Measurements from ENCODE around the gene GTPBP4. TPM values are rescaled to one million over a fixed set of nuclear protein-coding genes. Genes with fewer than 3 reads are reported as not detected.

GTPBP4 gene
- total RNA-seq, 1 experiment from 2014 or later = 97.4 TPM

- POLR2A ChIA-PET = no interaction called here
These were observed 18.3 kb downstream of the GTPBP4 start for GRCh38 chr10:1006573-1006972.

More at GRCh38 chr10:1006573-1006972, 18.3 kb downstream of the GTPBP4 start:
- Mint-ChIP-seq H3K27me3 (ENCODE audit: low read depth) (no peaks in the 10 kb centered on the region), H3K27ac (no peak overlapping the region), H3K4me1 (no peaks in the 10 kb centered on the region), H3K4me3 (no peak overlapping the region), H3K36me3 (peaks cover 87% of the 10 kb centered on the region), H3K9me3 (no peaks in the 10 kb centered on the region)
- no peak for ATAC-seq
- CTCF ChIA-PET = no interaction called here
- no peak for DNase-seq (ENCODE audit: low spot score)
- TF ChIP-seq ATF3 (CRISPR knock-in tag; conservative IDR thresholded peaks at IDR 0.05) (no peak), ZNF121 (CRISPR knock-in tag; IDR thresholded peaks at IDR 0.05) (no peak), TP53 (CRISPR knock-in tag; IDR thresholded peaks at IDR 0.05) (no peak), CBFB (CRISPR knock-in tag; IDR thresholded peaks at IDR 0.05; ENCODE audit: low read depth) (no peak), ZNF512 (CRISPR knock-in tag; IDR thresholded peaks at IDR 0.05; ENCODE audit: borderline replicate concordance) (no peak), OVOL2 (CRISPR knock-in tag; IDR thresholded peaks at IDR 0.05; ENCODE audit: borderline replicate concordance) (no peak), ZNF532 (CRISPR knock-in tag; IDR thresholded peaks at IDR 0.05; ENCODE audit: borderline replicate concordance) (no peak), ZBTB43 (CRISPR knock-in tag; IDR thresholded peaks at IDR 0.05) (no peak), SMAD4 (CRISPR knock-in tag; IDR thresholded peaks at IDR 0.05) (no peak), SMAD3 (CRISPR knock-in tag; IDR thresholded peaks at IDR 0.05; ENCODE audit: borderline replicate concordance) (no peak), ZNF232 (CRISPR knock-in tag; IDR thresholded peaks at IDR 0.05) (no peak), AFF4 (CRISPR knock-in tag; IDR thresholded peaks at IDR 0.05; ENCODE audit: borderline replicate concordance) (no peak), FOXP1 (CRISPR knock-in tag; IDR thresholded peaks at IDR 0.05; ENCODE audit: borderline replicate concordance) (no peak)

Measured in WTC11 (cell line).